HG03378 (cell line): ENCODE data around the gene NPFF.
"Not testable (repeated sequence)": the region's sequence is repeated elsewhere in the genome, so short reads cannot be mapped to it uniquely, and the experiment has no call there.

ENCODE experiments used
- ATAC-seq: cut with Tn5 transposase; IDR thresholded peaks from one replicate; pipeline ENCODE4 v1.9.1; 2021; ENCODE audit warnings: mild to moderate bottlenecking, moderate library complexity; ENCODE audit not compliant: unreplicated experiment

The NPFF gene

GRCh38 chr12:53496752-53497032, 10.6 kb downstream of the NPFF start:
- no peak for ATAC-seq

GRCh38 chr12:53495903-53496751, 11.2 kb downstream of the NPFF start:
- no peak for ATAC-seq

- ATAC-seq, result no peak
Observed at GRCh38 chr12:53493610-53494391, 13.5 kb downstream of the NPFF start.

GRCh38 chr12:53492830-53493609, 14.3 kb downstream of the NPFF start:
- peak; percentile 55 for ATAC-seq

DNA sequence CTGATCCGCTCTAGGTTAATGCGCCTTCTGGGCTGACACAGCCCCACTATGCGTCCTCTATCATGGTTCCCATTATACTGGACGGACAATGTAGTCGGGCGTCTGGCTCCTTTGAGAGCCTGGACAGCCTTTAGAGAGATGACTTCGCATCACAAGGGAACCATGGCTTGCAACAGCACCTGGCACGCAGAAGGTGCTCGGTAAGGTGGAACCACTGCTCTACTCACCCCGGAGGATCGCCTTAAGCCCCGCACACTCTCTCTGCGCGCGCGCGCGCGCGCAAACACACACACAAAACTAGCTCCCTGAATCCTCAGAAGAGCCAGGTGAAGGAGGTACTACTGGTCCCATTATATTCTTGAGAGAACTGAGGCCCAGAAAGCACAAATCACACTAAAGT, 15.1 kb downstream of the NPFF start:
- ATAC-seq, result no peak

- ATAC-seq, result no peak
Observed at GRCh38 chr12:53489242-53489864, 17.9 kb downstream of the NPFF start.

GRCh38 chr12:53486736-53487487, 20.4 kb downstream of the NPFF start:
- no peak for ATAC-seq

GRCh38 chr12:53485955-53486735, 21.1 kb downstream of the NPFF start:
- ATAC-seq, result no peak

- no peak for ATAC-seq
Observed at GRCh38 chr12:53484686-53485575, 22.4 kb downstream of the NPFF start.

- ATAC-seq, result no peak
Observed at GRCh38 chr12:53483979-53484377, 23.3 kb downstream of the NPFF start.

- no peak for ATAC-seq
Observed at GRCh38 chr12:53483225-53483978, 23.9 kb downstream of the NPFF start.

- no peak for ATAC-seq
Observed at GRCh38 chr12:53482626-53483168, 24.6 kb downstream of the NPFF start.

DNA sequence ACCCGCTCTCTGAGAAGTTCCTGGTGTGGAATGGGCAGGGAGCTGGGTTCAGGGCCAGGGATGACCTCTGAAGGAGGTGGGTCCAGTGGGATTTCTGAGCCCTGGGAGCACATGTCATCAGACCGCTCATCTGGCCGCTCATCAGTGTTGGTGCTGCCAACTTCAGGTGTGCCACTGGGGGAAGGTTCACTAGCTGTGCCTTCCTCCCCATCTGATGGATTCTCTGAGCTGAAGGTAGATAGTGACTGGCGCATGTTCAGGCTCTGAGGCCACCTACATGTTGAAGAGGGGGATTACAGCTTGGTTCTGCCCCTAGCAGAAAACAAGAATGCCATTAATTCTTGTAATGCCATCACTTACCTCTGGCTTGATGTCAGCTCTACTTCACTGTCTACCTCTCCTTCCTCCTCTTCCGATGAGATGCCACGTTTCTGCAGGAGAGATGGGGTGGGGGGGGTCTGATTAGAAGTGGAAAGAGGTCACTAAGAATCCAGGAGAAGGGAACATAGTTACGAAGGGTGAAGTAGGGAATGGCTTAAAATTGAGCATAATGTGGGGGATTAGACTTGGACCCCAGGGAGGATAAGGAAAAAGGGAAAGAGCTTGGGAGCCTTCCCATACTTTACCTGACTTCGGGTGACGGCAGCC, 25.2 kb downstream of the NPFF start:
- no peak for ATAC-seq

GRCh38 chr12:53481458-53481857, 25.8 kb downstream of the NPFF start:
- not testable (repeated sequence) for ATAC-seq

DNA sequence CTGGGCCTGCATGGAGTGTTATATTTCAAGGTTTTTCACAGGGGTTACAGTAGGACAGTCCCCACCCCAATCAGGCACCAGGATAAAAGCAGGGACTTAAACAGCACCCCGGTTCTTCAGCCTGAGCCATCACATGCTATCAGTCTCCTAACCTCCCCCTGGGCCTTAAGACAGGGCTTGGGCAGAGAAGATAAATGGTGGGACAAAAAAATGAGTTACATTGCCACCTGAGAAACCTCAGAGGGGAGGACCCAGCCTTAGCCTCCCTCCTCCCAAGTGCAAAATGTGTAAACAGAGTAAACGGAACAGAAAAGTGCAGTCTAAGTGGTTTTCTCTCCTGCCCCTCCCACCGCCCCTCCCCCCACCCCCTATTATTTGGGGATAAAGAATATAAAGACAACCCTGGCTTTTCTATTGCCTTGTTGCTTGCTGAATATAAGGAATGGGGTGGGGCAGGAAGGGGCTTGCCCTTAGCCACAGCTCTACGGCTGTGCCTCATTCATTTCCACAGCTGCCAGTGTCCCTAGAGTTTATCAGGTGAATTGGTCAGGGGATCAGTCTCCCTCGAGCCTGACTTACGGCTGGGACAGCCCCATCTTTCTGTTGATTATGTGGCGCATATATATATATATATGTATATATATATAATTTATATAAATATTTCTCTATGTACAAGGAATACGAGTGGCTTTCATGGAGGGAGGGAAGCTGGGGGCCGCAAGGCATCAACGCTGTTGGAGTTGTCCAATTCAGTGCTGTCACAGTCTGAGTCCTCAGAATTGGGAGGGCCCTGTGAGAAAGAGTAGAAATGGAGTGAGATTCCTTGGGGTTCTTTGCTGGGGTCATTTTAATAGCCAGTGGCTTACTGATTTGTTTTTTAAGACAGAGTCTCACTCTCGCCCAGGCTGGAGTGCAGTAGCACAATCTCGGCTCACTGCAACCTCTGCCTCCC, 26.5 kb downstream of the NPFF start:
- ATAC-seq, result no peak

GRCh38 chr12:53479331-53479730, 28.0 kb downstream of the NPFF start:
- no peak for ATAC-seq
